Calu3 (cell line): ENCODE results near the gene ZNF649. TPM values are rescaled to one million over a fixed set of nuclear protein-coding genes. Genes with fewer than 3 reads are reported as not detected.
A peak's percentile ranks its signal among the peaks of the same experiment; 100 is the strongest.

Experiments
- BruUV-seq: library from RNA; stranded (reverse); fragments of 400-500 nt; replicated peaks from 2 replicates; lab custom pipeline; 2021; lab: Mats Ljungman, UMichigan
- CTCF ChIA-PET: fragments of 300-600 bp; sonication (Branson Sonifier 250); formaldehyde crosslinking; loops from one replicate; lab custom pipeline; 2022; ENCODE audit warnings: antibody characterized with exemption; lab: Charles Lee
- DNase-seq: peaks from one replicate; pipeline ENCODE4 v3.0.0; 2022
- H3K27ac Mint-ChIP-seq: one replicate; pipeline ENCODE4 v1.8.0; 2022; ENCODE audit warnings: mixed read lengths; ENCODE audit not compliant: unreplicated experiment
- H3K27me3 Mint-ChIP-seq: one replicate; pipeline ENCODE4 v1.8.0; 2022; ENCODE audit warnings: mixed read lengths; ENCODE audit not compliant: unreplicated experiment
- H3K36me3 Mint-ChIP-seq: one replicate; pipeline ENCODE4 v1.8.0; 2022; ENCODE audit warnings: mild to moderate bottlenecking, moderate library complexity, mixed read lengths; ENCODE audit not compliant: insufficient read depth, unreplicated experiment
- H3K4me1 Mint-ChIP-seq: one replicate; pipeline ENCODE4 v1.8.0; 2022; ENCODE audit warnings: mild to moderate bottlenecking, low read depth, mixed read lengths; ENCODE audit not compliant: unreplicated experiment
- H3K4me3 Mint-ChIP-seq: one replicate; pipeline ENCODE4 v1.8.0; 2022; ENCODE audit warnings: mild to moderate bottlenecking, low read depth, moderate library complexity, mixed read lengths; ENCODE audit not compliant: unreplicated experiment
- H3K9me3 Mint-ChIP-seq: one replicate; pipeline ENCODE4 v1.8.0; 2022; ENCODE audit warnings: low read depth, mixed read lengths; ENCODE audit not compliant: unreplicated experiment
- intact Hi-C: fragments of 100-400 bp; cut with micrococcal nuclease; formaldehyde crosslinking; loops from one replicate; pipeline ENCODE4 v1.10.0; 2022; ENCODE audit not compliant: unreplicated experiment
- total RNA-seq: library from RNA; stranded (reverse); gene quantifications from 2 replicates; pipeline ENCODE4 v1.2.3, GENCODE V29; 2022
- TF ChIP-seq, protein P1 (sequence below): fragments of 200-600 bp; IDR thresholded peaks from one replicate; pipeline ENCODE4 v1.8.0; 2022; ENCODE audit warnings: antibody characterized with exemption; ENCODE audit not compliant: unreplicated experiment

ZNF649 gene
- total RNA-seq, 1 experiment from 2014 or later = 15.5 TPM

DNA sequence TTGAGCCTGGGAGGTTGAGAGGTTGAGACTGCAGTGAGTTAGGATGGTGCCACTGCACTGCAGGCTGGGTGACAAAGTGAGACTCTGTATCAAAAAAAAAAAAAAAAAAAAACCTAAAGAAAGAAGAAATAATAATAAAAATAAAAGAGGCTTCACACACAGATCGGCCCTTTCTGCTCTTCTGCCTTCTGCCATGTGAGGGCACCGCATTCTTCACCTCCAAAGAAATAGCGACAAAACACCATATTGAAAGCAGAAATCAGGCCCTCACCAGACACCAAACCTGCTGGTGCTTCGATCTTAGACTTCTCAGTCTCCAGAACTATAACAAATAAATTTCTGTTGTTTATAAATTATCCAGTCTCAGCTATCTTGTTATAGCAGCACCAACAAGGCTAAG, 3.0 kb downstream of the ZNF649 start:
- no TSS peak for BruUV-seq
- DNase-seq = no peak
- CTCF ChIA-PET = no interaction called here
- Mint-ChIP-seq H3K36me3 (peaks cover 63% of the 10 kb centered on the region), H3K27me3 (no peaks in the 10 kb centered on the region), H3K4me3 (no peak overlapping the region), H3K4me1 (peaks cover 7% of the 10 kb centered on the region), H3K9me3 (peaks cover 16% of the 10 kb centered on the region), H3K27ac (no peak overlapping the region)
- TF ChIP-seq, protein P1, sequence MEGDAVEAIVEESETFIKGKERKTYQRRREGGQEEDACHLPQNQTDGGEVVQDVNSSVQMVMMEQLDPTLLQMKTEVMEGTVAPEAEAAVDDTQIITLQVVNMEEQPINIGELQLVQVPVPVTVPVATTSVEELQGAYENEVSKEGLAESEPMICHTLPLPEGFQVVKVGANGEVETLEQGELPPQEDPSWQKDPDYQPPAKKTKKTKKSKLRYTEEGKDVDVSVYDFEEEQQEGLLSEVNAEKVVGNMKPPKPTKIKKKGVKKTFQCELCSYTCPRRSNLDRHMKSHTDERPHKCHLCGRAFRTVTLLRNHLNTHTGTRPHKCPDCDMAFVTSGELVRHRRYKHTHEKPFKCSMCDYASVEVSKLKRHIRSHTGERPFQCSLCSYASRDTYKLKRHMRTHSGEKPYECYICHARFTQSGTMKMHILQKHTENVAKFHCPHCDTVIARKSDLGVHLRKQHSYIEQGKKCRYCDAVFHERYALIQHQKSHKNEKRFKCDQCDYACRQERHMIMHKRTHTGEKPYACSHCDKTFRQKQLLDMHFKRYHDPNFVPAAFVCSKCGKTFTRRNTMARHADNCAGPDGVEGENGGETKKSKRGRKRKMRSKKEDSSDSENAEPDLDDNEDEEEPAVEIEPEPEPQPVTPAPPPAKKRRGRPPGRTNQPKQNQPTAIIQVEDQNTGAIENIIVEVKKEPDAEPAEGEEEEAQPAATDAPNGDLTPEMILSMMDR = no peak
- intact Hi-C loops = no loop called here

DNA sequence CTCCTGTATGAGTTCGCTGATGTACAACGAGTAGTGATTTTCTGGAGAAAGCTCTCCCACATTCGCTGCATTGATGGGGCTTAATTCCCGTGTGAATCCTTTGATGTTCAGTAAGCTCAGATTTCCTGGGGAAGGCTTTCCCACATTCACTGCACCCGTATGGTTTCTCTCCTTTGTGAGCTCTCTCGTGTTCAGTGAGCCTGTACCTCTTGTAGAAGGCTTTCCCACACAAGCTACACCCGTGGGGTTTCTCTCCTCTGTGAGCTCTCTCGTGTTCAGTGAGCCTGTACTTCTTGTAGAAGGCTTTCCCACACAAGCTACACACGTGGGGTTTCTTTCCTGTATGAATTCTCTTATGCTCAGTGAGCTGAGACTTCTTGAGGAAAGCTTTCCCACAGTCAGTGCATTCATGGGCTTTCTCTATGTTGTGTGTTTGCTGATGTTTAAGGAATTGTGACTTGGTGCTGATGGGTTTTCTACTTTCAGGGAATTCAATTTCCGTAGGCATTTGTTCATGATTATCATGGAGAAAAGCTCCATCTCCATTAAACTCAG, 13.5 kb downstream of the ZNF649 start:
- intact Hi-C loops = no loop called here
- peaks cover 16% of the 10 kb centered on the region for H3K4me1 Mint-ChIP-seq
- no peak for DNase-seq
- TF ChIP-seq, protein P1 = no peak
- H3K27me3 Mint-ChIP-seq = no peaks in the 10 kb centered on the region
- BruUV-seq = no TSS peak
- no peak overlapping the region for H3K27ac Mint-ChIP-seq
- CTCF ChIA-PET = no interaction called here
- H3K36me3 Mint-ChIP-seq = peaks cover 80% of the 10 kb centered on the region
- H3K9me3 Mint-ChIP-seq = peaks cover 40% of the 10 kb centered on the region
- H3K4me3 Mint-ChIP-seq = no peak overlapping the region

DNA sequence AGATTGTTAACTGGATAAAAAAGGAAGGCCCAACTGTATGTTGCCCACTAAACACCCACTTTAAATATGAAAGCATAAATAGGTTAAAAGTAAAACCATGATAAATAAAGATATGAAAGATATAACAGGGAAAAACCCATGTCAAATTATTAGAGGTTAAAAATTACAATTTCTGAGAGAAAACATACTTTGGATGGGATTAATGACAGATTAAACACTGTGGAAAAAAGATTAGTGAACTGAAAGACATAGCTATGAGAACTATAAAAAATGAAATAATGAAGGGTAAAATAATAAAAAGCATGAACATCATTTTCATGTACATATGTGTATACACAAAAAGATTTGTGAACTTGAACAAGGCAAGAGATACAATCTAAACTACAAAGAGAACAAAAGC, 14.9 kb downstream of the ZNF649 start:
- Mint-ChIP-seq H3K4me3 (no peak overlapping the region), H3K9me3 (peaks cover 38% of the 10 kb centered on the region), H3K4me1 (peaks cover 16% of the 10 kb centered on the region), H3K27me3 (no peaks in the 10 kb centered on the region), H3K27ac (no peak overlapping the region), H3K36me3 (peaks cover 66% of the 10 kb centered on the region)
- TF ChIP-seq, protein P1 = no peak
- intact Hi-C loops = loop anchor here (2.0 kb wide), 1 partner anchor 15 kb away; the partner anchor contains the start of gene ZNF649
- DNase-seq = no peak
- CTCF ChIA-PET = no interaction called here
- BruUV-seq = no TSS peak

DNA sequence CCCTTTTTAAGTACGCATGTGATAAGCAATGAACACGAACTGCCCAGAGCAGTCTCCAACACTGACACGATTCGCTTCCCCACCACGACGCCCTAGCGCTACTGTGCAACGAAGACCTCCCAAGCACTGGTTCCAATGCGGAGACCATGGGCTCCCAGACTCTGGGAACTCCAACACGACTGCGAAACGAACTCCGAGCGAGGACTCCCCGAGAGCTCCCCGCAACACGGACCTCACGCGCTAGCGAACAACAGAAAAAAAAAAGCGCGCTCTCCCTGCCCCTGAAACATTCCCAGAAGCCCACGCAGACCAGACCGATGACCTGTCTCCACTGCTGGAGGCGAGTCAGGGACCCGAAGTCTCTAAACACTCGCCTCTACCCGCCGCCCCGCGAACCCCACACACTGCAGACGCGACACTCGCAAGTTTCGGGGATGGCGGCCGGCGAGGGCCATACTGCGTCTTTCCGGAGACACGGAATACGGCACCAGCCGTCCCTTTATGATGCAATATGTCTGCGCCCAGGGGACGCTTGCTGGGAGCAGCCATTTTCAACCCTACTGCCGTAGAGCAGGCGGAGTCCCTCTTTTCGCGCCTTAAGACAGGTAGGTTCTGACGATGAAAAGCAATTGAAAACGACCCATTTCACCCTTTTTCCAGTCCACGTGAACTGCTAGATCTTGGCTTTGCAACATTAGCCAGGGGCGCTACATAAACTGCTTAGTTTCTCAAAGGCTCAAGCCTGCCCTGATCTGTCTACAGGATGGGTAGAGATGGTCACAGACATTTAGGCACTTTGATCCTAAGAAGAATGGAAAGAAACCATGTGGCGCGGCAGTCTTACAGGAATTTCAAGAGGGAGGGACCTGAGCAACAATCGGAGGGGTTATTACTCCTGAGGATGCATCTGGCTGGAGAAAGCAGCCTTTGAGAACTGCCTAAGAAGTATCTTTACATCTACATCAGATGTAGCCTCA, 17.0 kb downstream of the ZNF649 start, which contains the start of gene ZNF577:
ZNF577 (minus strand) TSS at position 430 of the 977 bp plus-strand sequence. CDS start 7,569 bp downstream, outside the sequence.
- intact Hi-C loops = loop anchor here (2.0 kb wide), 1 partner anchor 17 kb away; the partner anchor contains the start of gene ZNF649
- peaks cover 45% of the 10 kb centered on the region for H3K36me3 Mint-ChIP-seq
- no peaks in the 10 kb centered on the region for H3K27me3 Mint-ChIP-seq
- peaks cover 16% of the 10 kb centered on the region for H3K4me1 Mint-ChIP-seq
- peaks cover 33% of the 10 kb centered on the region for H3K9me3 Mint-ChIP-seq
- H3K4me3 Mint-ChIP-seq = peak within 1 kb of the TSS; percentile 92
- DNase-seq = peak; percentile 95
- BruUV-seq = TSS peak; percentile 42
- CTCF ChIA-PET = no interaction called here
- H3K27ac Mint-ChIP-seq = peak within 1 kb of the TSS; percentile 84
- TF ChIP-seq, protein P1 = no peak
